ENCODE measurements around the gene HEPN1. TPM values are rescaled to one million over a fixed set of nuclear protein-coding genes. Genes with fewer than 3 reads are reported as not detected.

Gene HEPN1
- total RNA-seq, 2 donors from 2014 or later: not detected

GRCh38 chr11:124886978-124887666 lies 31.9 kb upstream of the HEPN1 start:
- no peak overlapping the region for H3K4me3 ChIP-seq
- H3K27ac ChIP-seq: no peak overlapping the region
- no peak for ATAC-seq
- intact Hi-C loops (cut with DNase I): no loop called here
- H3K9me3 ChIP-seq: no peaks in the 10 kb centered on the region
- H3K27me3 ChIP-seq: no peaks in the 10 kb centered on the region
- 59 to 76% methylated on average over 10 to 12 of the region's 12 CpGs for WGBS, 2 donors
- no peak for DNase-seq
- H3K36me3 ChIP-seq (replicated peaks in 1 of 2; ENCODE audit: insufficient read depth in 1 of 2, low read depth in 2 of 2): no peaks in the 10 kb centered on the region
- no peak for TF ChIP-seq CTCF (IDR thresholded peaks at IDR 0.05)
- TF ChIP-seq POLR2A (IDR thresholded peaks at IDR 0.05): no peak
- H3K4me1 ChIP-seq: peaks cover 8% of the 10 kb centered on the region

- Histone ChIP-seq H3K36me3 (replicated peaks in 1 of 2; ENCODE audit: insufficient read depth in 1 of 2, low read depth in 2 of 2) (no peaks in the 10 kb centered on the region), H3K27me3 (no peaks in the 10 kb centered on the region), H3K9me3 (no peaks in the 10 kb centered on the region), H3K4me1 (peaks cover 3% of the 10 kb centered on the region), H3K27ac (no peak overlapping the region), H3K4me3 (no peak overlapping the region)
- TF ChIP-seq CTCF (IDR thresholded peaks at IDR 0.05) (no peak), POLR2A (IDR thresholded peaks at IDR 0.05) (no peak)
- ATAC-seq (no peak), DNase-seq (no peak)
- 20 to 58% methylated on average over 1 to 3 of the region's 3 CpGs for WGBS, 2 donors
- intact Hi-C loops (cut with DNase I): no loop called here
Measured at GRCh38 chr11:124887667-124888013, 31.4 kb upstream of the HEPN1 start.

DNA sequence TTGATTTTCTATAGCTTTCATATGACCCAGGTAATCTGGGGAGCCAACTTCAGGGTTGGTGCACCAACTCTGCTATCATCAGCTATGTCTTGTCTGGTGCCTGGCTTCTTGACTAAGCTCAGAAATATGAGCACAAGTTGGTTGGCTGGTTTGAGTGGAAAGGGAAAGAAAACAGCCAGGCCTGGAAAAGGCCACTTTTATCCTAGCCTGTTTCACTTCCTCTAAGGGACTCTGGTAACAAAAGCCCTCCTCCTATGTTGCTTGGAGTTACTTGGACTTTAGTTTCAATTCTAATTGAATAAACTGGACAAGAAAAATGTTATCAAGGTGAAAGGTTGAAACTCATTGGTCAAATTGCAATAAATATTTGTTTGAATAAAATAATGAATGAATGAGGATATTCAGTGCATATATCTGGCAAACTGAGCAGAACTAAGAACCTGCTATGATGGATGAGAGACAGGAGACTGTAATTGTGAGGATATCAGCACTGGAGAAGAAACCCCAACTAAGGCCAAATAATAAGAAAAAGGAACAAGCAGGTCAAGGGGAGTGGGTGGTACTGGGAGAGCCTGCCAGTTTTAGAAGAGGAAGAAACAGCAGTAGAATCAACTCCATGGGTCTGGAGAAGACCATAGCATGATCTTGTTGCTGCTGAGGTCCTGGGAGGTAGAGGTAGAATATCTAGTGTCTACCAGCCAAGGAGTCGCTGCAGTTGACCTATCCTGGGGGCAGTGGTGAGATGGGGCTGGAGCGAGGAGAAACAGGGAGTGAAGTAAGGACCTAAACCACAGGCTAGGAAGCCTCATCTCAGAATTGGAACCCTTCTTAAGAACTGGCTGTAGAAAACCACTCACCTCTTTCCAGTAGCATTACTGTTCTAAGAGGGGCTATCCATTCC lies 29.6 kb upstream of the HEPN1 start:
- intact Hi-C loops (cut with DNase I): no loop called here
- Histone ChIP-seq H3K4me3 (no peak overlapping the region), H3K27ac (no peak overlapping the region), H3K4me1 (no peaks in the 10 kb centered on the region), H3K36me3 (replicated peaks in 1 of 2; ENCODE audit: insufficient read depth in 1 of 2, low read depth in 2 of 2) (no peaks in the 10 kb centered on the region), H3K27me3 (no peaks in the 10 kb centered on the region), H3K9me3 (no peaks in the 10 kb centered on the region)
- 76 to 89% methylated on average over 2 of the region's 2 CpGs for WGBS, 2 donors
- ATAC-seq (no peak), DNase-seq (no peak)
- TF ChIP-seq CTCF (IDR thresholded peaks at IDR 0.05) (no peak), POLR2A (IDR thresholded peaks at IDR 0.05) (no peak)

- 78 to 81% methylated on average over 2 of the region's 2 CpGs for WGBS, 2 donors
- Histone ChIP-seq H3K27me3 (no peaks in the 10 kb centered on the region), H3K27ac (no peak overlapping the region), H3K9me3 (no peaks in the 10 kb centered on the region), H3K36me3 (replicated peaks in 1 of 2; ENCODE audit: insufficient read depth in 1 of 2, low read depth in 2 of 2) (no peaks in the 10 kb centered on the region), H3K4me3 (no peak overlapping the region), H3K4me1 (no peaks in the 10 kb centered on the region)
- ATAC-seq (no peak), DNase-seq (no peak)
- intact Hi-C loops (cut with DNase I): no loop called here
- TF ChIP-seq CTCF (IDR thresholded peaks at IDR 0.05) (no peak), POLR2A (IDR thresholded peaks at IDR 0.05) (no peak)
Measured at GRCh38 chr11:124890151-124890550, 28.9 kb upstream of the HEPN1 start.
